ENCODE data around the gene PLCH1.
A peak's percentile ranks its signal among the peaks of the same experiment; 100 is the strongest.

PLCH1 gene

DNA sequence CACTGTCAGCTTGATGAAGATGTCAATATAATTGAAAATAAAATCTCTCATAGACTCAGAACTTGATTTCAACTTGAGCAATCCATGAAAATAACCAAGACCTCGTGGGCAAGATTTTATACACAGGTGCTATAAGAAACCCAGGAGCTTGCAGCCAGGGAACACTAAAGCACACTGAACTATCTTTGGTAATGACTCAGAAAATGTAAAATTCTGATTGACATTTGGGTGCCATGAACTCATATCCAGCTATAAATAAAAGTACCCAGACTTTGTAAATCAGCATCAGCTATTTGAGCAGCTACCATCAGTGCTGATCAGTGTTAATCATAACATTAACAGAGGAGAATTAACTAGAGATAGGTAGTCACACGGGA is 61.5 kb downstream of the PLCH1 start:
- DNase-seq, result no peak

DNA sequence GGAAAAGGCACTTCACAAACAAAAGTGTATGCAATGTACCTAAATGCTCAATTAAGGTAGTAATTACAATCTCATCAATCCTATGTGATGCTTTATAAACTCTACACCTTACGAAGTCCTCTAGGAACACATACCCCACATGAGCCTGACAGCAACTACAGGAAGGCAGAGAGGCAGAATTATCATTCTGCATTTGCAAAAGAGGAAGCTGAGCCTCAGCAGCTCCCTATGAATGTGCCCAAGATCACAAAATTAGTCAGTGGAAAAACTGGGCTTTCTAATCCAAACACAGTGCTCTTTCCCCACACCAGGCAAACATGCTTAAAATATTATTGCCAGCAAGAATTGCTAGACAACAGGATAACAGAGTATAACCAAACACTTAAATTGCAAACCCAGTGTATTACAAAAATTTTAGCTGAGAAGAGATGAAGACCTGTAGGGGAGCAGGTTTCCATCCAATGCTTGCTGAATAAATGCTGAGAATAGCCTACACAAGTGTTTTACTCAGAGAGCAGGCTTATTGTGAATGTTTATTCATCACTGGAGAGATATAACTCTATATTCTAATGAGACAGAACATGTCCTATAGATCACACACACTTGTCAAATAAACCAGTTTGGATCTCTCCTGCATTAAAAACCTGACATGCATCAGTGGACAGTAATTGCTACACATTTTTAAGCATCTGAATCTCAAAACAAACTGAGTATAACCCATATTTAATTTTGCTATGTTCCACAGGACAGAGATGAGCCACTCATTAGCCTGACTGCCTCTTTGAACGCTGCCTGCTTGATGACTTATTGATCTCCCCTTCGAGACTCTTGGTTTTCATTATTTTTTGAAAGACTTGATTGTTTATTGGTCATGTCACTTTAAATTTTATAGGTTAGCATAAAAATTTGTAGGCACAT is 62.2 kb downstream of the PLCH1 start:
- DNase-seq, result no peak

DNA sequence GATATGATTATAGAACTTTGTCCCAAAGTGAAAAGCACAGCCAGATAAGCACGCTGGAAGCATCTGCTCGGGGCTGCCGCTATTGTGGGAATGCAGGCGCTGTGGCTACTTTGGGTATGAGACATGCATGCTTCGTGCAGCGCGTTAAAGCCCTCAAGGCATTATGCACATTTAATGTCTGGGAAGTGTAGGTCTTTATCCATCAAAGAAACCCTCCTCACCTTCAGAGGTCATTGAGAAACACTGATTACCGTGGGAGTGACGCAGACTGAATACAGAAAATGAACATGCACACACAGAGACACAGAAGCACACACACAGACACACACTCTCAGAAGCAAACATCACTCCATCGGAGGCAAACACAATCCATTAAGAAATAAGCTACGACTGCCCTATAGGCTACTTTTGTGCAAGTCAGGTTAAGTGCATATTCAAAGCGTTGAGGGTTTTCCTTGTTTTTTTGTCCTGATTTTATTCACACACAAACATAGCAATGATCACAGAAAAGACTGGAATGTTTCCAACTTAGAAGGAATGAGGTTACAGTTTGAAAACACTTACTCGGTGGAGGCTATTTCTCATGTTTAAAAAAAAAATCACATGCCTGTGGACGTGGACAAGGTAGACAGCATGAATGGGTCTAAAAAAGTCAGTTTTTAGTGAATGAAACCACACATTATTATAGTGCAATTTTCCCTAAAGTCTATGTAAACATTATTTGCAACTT is 68.5 kb downstream of the PLCH1 start:
- DNase-seq, result peak; percentile 59

DNA sequence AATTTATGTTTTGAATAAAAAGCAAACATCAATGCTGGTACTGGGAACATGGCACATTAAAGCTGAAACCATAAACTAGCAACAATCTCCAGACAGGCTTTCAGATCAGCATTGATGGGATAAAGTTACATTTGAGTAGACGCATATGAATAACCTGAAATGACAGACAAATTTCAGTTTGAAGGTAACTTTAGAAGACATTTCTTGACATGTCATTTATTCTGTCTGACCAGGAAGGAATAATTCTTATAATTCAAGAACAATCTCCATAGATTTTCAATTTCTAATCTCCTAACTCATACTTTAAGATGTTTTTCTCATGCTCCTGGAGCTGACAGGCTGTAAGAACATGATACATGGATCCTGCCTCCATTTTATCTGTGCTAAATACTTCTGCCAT is 69.8 kb downstream of the PLCH1 start:
- no peak for DNase-seq

DNA sequence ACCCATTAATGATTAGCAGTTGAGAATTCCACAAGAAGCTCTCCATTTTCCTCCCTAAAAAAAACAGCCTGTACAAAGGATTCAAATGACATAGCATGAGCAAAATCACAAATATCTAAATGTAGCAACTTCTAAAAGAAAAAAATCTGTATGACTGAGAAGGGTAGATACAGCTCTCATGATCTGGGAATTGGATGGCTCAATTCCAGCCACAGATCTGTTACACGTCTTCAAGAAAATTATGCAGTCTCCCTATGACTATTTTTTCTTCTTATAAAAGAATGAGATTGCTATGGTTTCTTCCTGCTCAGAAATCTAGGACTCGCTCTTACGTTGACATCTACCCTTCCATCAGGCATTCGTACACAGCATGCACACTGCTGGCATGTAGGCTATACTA is 71.5 kb downstream of the PLCH1 start:
- DNase-seq, result no peak

DNA sequence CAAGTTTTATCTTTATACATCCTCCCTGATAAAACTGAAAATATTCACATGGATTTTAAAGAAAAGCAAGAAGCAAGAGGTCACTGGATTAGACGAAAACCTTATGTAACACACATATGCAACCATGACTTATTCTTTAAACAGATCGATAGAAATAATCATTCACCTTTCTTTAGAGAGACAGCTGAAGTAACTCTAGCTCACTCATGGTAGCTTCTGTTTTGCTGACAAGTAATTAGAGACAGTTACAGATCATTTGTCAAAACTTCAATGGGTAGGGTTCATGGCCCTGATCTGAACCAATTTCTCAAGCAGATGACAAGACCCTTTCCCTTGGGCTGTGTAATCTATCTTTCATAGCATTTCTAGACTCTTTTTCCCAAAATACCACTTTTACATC is 74.5 kb downstream of the PLCH1 start:
- no peak for DNase-seq

DNA sequence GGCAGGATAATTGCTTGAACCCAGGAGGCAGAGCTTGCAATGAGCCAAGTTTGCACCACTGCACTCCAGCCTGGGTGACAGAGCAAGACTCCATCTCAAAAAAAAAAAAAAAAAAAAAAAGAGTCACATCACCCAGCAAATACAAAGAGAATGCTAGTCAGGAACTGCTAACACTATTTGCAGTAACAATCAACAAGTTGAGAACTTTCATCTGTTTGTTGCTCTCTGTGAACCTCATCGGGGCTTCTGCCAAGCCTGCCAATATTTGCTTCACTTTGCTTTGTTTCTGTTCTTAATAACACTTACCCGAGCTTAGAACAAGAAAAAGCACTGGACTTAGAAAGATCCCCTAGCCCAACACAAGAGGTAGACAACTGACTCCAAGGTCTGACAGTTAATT is 76.9 kb downstream of the PLCH1 start:
- no peak for DNase-seq

DNA sequence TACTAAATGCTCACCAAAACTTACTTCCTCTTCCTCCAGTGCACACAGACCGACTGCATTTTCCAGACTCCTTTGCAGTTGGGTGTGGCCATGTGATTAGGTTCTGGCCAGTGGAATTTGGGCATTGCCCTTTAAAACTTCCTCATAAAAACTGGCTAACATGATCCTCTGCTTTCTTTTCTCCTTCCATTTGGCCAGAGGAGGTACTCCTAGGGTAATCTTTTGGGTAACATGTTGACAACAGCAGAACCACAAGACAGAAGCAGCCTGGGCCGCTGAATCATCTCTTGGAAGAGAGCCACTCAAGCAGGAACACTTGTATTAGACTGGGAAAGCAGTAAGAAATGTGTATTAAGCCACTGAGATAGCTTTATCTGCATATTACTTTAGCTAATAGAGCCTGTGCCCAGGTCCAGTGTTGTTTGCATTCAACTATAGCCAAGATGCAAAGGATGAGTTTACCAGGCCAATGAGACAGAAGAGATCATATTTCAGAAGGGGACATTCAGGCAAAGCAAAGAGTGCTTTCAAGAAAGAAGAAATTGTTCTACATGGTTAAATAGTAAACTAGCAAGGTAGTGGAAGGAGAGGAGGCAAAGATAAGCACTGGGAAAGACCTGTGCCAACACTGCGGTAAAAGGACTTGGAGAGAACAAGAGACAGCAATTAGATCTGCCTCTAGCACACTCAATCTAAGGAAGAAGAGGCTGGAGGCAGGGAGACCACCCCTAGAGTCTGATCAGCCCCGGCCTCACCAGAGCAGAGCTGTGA is 79.8 kb downstream of the PLCH1 start:
- peak; percentile 74 for DNase-seq

DNA sequence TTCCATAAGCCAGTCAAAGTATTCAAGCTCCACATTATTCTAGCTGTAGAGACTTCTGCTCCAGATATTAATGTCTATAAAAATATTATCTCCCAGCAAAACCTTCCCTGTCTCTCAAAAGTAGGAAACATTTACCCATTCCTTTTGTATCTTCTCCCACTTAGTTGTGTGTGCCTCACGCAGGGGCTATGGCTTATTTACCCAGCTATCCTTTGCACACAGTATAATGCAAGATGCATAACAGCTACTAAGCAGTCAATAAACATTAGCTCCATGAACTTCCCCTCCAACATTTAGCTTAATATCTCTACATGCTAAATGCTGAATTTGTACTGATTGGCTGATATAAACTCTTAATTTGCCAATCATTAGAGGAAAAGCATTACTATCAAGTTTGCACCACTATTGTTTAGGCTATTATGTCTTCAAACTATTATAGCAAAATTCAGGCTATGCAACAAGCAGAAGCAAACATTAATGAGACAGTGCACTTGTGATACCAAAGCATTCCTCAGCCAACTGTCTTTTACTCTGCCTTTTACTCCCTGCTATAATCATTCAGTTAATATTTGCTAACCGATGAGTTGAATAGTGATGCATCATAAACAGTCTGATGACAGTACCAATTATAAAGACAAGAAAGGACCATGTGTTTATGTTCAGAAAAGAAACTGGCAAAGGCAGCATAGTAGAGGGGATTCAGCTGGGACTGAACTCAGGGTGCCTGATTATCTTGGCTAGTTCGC is 81.2 kb downstream of the PLCH1 start:
- no peak for DNase-seq

DNA sequence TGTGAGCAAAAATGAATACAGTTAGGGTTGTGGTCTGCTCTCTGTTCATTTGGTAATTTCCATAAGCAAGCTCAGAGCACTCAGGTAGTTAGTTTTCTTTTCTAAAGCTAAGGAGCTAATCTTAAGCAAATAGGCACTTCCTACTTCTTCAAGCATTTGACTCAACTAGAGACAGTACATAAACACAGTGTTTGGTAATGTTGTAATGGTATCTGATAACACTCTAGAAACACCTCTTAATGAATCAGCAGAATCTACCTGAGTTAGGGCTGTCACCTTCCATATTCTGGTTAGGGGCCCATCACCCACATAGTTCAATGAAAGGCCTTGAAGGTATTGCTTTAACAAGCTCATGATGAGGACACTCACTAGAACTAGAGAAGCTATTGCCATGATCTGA is 83.1 kb downstream of the PLCH1 start:
- no peak for DNase-seq

DNA sequence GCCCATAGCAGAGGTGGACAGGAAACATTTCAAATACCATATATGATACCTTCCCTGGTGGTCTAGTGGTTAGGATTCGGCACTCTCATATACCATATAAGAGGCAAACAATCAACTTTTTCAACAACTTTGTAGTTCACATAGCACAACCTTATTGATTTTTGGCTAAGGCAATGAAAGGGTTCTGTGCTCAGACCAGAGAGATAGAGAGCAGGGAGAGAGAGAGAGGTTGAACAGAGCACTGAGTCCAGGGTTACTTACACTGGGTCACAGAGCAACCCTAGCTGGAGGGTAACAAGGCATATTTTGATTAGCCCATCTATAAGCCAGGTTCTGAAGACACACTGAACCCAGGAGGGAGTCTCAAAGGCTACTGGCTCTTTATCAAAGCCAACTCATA is 83.8 kb downstream of the PLCH1 start:
- DNase-seq, result no peak

DNA sequence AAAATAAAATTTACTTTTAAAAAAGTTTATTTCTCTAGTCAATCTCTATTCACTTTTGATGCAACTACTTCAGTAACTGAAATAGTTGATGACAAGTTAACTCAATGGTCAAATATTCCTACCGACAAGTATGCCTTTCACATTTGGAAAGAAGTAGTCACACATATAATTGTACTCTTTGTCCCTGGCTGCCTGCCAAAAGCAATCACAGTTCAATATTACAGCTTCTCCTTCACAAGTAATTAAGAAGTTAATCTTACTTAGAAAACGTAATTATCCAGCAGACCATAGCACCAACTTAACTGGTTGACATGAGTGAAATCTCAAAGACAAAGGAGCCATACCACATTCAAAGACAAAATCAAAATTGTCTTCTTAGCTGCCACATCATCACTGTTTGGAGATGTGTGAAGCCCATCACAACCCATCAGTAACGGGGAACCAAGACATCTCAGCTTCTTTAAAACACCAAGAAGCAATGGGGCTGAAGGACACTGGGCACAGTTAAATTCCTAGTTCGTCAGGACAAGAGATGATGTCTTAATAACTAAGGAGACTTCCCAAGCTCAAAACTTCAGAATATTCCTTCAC is 86.1 kb downstream of the PLCH1 start:
- DNase-seq, result no peak

DNA sequence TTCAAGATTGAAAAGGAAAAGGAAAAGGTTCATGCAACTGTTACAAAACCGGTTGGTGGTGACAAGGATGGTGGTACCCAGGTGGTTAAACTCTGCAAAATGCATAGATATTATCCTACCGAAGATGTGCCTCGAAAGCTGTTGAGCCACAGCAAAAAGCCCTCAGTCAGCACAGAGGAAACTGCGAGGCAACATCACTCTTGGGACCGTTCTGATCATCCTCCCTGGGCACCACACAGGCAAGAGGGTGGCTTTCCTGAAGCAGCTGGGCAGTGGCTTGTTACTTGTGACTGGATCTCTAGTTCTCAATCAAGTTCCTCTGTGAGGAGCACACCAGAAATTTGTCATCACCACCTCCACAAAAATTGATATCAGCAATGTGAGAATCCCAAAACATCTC is 86.9 kb downstream of the PLCH1 start:
- DNase-seq, result no peak

DNA sequence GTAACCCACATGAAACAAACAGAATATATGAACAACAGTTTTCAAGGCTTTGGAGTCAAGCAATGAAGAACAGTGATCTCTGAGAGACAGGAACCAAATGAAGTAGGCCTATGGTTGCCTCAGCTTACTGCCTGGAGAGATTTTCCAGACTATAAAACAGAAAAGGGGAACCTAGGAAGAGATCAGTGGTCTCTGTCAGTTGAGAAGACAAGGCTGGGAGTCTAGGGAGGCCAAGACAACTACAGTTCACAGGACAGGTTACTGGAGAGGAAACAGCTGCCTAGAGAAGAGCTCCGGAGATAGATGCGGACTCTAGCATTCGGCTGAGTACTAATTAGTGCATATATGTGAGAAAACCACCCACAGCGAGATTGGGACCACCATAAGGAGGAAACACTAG is 87.7 kb downstream of the PLCH1 start:
- DNase-seq, result no peak

DNA sequence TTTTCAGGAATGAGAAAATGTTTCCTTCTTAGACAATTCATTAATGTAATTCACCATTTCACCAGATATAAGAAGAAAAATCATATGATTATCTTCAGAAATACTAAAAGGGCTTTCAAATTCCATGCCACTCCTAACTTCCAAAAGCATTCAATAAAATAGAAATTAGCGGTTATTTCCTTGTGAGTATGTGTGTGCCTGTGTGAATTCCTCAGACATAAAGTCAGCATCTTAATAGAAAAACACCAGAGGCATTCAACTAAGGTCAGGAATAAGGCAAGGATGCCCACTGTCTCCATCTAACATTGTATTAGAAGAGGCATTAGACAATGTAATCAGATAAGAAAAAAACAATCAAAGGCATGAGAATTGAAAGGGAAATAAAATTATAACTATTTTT is 88.4 kb downstream of the PLCH1 start:
- no peak for DNase-seq

DNA sequence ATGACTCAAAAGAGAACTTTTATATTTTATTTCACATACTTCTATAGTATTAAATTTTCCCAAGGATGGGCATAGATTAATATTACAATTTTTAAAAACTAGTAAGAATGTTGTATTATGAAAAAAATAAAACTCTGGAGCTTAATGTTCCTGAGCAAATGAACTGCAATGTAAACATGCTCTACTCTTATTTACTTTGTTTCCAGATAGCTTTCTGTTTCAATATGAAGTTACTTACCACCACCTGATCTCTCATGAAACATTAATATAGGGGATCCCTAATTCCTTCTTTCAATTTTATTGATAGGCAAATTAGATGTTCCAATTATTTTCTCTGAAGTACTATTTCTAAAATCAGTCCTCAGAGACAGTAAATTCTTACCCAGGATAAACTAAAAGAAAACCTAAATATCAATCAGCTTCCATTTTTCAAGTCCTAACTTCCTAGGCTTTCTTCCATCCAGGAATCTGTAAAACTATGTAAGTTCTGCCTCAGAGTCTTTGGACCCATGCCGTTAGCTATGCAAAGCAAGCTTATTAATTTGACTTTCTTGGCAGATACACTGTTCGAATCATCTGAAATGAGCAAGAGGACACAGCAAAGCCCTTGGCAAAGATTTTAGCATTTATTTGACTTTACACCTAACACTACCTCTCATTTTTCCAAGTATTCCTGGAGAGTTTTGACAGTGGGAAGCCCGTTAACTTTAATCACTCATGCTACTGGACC is 93.2 kb downstream of the PLCH1 start:
- DNase-seq, result no peak

DNA sequence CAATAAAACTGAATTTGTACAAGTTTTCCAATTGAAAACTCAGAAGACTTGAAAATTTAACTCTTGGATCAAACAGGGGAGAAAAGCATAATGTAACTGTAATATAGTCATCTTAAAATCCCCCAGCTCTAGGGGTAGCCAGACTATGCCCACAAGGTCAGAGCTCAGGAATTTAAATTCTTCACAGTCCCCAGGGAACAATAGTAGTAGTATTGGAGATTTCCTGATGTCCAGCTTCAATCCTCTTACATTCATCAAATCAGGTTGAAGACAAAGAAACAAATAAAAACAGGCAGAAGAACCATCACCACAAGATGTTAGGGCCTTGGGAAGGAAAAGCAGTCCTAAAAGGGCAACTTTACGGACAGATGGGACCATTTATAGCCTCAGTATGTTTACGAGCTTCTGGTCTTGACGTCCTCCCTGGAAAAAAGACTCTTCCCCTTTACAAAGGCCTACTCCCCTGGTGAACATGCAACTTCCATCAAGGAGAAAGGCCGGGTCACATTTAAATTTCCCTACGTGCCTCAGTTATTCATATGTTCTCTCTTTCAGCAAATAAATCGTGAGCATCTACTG is 96.8 kb downstream of the PLCH1 start:
- no peak for DNase-seq

DNA sequence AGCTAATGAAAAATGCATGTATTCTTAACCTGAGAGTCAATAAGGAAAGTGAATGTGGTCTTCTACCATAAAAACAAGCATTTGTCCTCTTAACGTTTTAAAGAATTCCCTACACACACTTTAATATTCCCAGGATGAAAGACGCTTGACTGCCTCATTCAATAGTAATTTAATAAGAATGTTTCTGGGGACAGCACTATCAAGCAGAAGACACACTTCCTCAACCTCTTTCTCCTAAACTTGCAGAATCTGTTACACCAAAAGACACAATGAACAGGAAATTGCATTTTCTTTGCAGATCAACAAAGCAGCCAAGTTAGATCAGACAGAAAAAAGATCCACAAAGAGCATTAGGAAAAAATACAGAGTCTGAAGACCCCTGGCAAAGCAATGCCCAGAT is 97.7 kb downstream of the PLCH1 start:
- no peak for DNase-seq

DNA sequence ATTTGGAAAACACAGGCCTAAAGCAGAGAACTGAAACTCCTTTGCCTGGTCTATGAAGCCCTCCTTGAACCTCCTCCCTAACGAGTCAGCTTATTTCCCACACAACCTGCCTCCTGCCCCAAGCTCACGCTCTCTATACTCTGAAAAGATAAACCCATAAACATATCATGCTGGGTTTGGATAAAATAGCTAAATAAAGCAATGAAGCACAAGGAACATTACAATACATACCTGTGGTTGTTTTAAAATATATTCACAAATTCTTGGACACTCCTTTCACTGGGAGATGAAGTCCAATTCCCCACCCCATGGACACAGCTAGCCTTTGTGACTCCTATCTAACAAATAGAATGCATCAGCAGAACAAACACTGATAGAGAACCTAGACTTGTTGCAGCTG is 98.2 kb downstream of the PLCH1 start:
- DNase-seq, result no peak

DNA sequence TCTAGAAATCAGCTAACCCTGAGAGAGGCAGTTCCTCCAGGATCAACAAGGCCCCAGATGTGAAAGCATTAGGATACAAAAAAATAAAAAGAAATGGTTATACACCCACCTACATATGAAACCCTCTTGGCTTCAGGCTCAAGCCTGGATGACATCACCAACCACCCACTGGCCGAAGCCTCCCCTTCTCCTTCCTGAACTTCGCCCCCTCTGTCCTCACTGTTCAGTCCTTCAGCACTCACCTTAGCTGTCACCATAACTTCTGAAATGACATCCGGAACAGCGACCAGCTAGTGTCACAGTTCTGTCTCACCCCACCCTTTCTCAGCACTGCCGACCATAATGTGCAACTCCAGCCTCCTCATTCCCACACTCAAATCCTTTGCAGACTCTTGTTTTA is 98.7 kb downstream of the PLCH1 start:
- no peak for DNase-seq

DNA sequence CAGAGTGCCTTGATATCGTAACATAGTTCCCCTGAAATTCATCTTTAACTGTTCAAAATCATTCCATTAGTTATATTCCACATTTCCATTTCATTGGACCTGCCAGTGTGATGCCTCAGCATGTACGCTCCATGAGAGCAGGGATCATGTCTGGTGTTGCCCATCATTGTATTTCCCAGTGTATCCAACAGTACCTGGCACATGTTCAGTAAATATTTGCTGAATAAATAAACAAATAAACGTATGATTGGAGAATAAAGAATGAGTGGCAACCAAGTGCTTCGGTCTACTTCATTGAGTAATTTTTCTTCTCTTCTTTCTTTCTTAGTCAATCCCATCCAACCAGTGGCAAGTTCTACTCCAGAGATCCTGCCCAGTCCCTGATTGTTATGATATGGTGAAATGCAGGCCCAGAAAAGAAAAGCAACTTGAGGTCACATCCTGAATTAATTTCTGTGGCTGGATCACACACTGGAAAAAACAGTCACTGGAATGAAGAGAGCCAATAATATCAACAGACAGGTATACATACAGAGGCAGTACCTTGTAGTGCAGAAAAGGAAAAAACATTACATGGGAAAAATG is 101.2 kb downstream of the PLCH1 start:
- no peak for DNase-seq

All from kidney glomerular epithelial cell (primary cell).